Neuronal stem cell (in vitro differentiated cells): ENCODE measurements around the gene FBXO41.

Experiments
- DNase-seq: peaks from one replicate; pipeline ENCODE4 v3.0.0-alpha.2; 2013; ENCODE audit warnings: low spot score
- H2AFZ ChIP-seq: one replicate; pipeline ENCODE4 v1.6.1; 2013; ENCODE audit warnings: mild to moderate bottlenecking, low read length, inconsistent platforms
- H2AK5ac ChIP-seq: 2 replicates; pipeline ENCODE4 v1.6.1; 2013; ENCODE audit warnings: low read depth, mild to moderate bottlenecking, inconsistent platforms, low read length, moderate library complexity, mixed read lengths
- H2BK120ac ChIP-seq: 2 replicates; pipeline ENCODE4 v1.6.1; 2013; ENCODE audit warnings: low read depth, mild to moderate bottlenecking, inconsistent platforms, low read length, moderate library complexity, mixed read lengths
- H2BK12ac ChIP-seq: one replicate; pipeline ENCODE4 v1.6.1; 2013; ENCODE audit warnings: low read length, inconsistent platforms
- H2BK15ac ChIP-seq: 2 replicates; pipeline ENCODE4 v1.6.1; 2013; ENCODE audit warnings: mild to moderate bottlenecking, low read length, inconsistent platforms, mixed read lengths
- H2BK5ac ChIP-seq: one replicate; pipeline ENCODE4 v1.6.1; 2013; ENCODE audit warnings: inconsistent platforms, mild to moderate bottlenecking, low read length, moderate library complexity
- H3K14ac ChIP-seq: one replicate; pipeline ENCODE4 v1.6.1; 2013; ENCODE audit warnings: low read length, inconsistent platforms
- H3K18ac ChIP-seq: 2 replicates; pipeline ENCODE4 v1.6.1; 2013; ENCODE audit warnings: low read length, inconsistent platforms
- H3K23ac ChIP-seq: 2 replicates; pipeline ENCODE4 v1.6.1; 2013; ENCODE audit warnings: low read depth, mild to moderate bottlenecking, mixed read lengths, low read length, inconsistent platforms; ENCODE audit not compliant: poor library complexity
- H3K27ac ChIP-seq: replicated peaks from 3 replicates; pipeline ENCODE4 v1.5.1; 2013; ENCODE audit warnings: low read length, inconsistent platforms
- H3K27me3 ChIP-seq, 3 experiments: 2 replicates each; pipeline ENCODE4 v1.6.1; 2013; ENCODE audit warnings: low read length in 3 of 3, mild to moderate bottlenecking in 2 of 3, inconsistent platforms in 1 of 3, low read depth in 1 of 3, mixed read lengths in 1 of 3, moderate library complexity in 1 of 3; ENCODE audit not compliant: control insufficient read depth in 3 of 3, insufficient read depth in 3 of 3
- H3K36me3 ChIP-seq, 2 donors: replicated peaks in 1 of 2; 2 replicates each; pipeline ENCODE4 v1.6.1; 2013; ENCODE audit warnings: low read length in 2 of 2; ENCODE audit not compliant: control insufficient read depth in 2 of 2, insufficient read depth in 2 of 2
- H3K4ac ChIP-seq: 2 replicates; pipeline ENCODE4 v1.6.1; 2013; ENCODE audit warnings: inconsistent platforms, mild to moderate bottlenecking, low read length, moderate library complexity
- H3K4me1 ChIP-seq, 2 donors: 1 replicate in 1 of 2; 2 replicates in 1 of 2; pipeline ENCODE4 v1.6.1; 2013; ENCODE audit warnings: low read length in 2 of 2, low read depth in 1 of 2; ENCODE audit not compliant: control insufficient read depth in 2 of 2, insufficient read depth in 1 of 2
- H3K4me2 ChIP-seq: one replicate; pipeline ENCODE4 v1.6.1; 2013; ENCODE audit warnings: mild to moderate bottlenecking, low read length, inconsistent platforms; ENCODE audit not compliant: insufficient read depth, poor library complexity, severe bottlenecking
- H3K4me3 ChIP-seq, 2 donors: 2 replicates each; pipeline ENCODE4 v1.5.1; 2013; ENCODE audit warnings: low read length in 2 of 2, mild to moderate bottlenecking in 2 of 2, inconsistent platforms in 1 of 2, moderate library complexity in 1 of 2
- H3K79me1 ChIP-seq: one replicate; pipeline ENCODE4 v1.6.1; 2013; ENCODE audit warnings: low read depth, mild to moderate bottlenecking, inconsistent platforms, low read length, moderate library complexity
- H3K9ac ChIP-seq: one replicate; pipeline ENCODE4 v1.6.1; 2013; ENCODE audit warnings: mild to moderate bottlenecking, low read depth, low read length, inconsistent platforms; ENCODE audit not compliant: poor library complexity
- H3K9me3 ChIP-seq, 2 donors: replicated peaks in 1 of 2; 2 replicates each; pipeline versions ENCODE3 to v1.6.1; 2013; ENCODE audit warnings: low read length in 2 of 2, mild to moderate bottlenecking in 2 of 2, inconsistent platforms in 1 of 2, low read depth in 1 of 2, mixed read lengths in 1 of 2, moderate library complexity in 1 of 2; ENCODE audit not compliant: control insufficient read depth in 2 of 2, insufficient read depth in 1 of 2
- H4K8ac ChIP-seq: one replicate; pipeline ENCODE4 v1.6.1; 2013; ENCODE audit warnings: low read depth, mild to moderate bottlenecking, inconsistent platforms, low read length, moderate library complexity
- H4K91ac ChIP-seq: one replicate; pipeline ENCODE4 v1.6.1; 2013; ENCODE audit warnings: low read length, low read depth, mild to moderate bottlenecking, inconsistent platforms; ENCODE audit not compliant: poor library complexity
- WGBS, 2 donors: extraction: QIAGEN DNeasy Blood & Tissue Kit; methylation state at CpG; one replicate each; pipeline ENCODE4 v1.1.7; 2013; ENCODE audit warnings: missing lambda C conversion rate in 2 of 2, mixed read lengths in 1 of 2; ENCODE audit not compliant: insufficient read length in 2 of 2, insufficient replicate concordance in 1 of 2; ENCODE audit errors: extremely low coverage in 2 of 2; 5-methylcytosine and 5-hydroxymethylcytosine counted together

The FBXO41 gene

DNA sequence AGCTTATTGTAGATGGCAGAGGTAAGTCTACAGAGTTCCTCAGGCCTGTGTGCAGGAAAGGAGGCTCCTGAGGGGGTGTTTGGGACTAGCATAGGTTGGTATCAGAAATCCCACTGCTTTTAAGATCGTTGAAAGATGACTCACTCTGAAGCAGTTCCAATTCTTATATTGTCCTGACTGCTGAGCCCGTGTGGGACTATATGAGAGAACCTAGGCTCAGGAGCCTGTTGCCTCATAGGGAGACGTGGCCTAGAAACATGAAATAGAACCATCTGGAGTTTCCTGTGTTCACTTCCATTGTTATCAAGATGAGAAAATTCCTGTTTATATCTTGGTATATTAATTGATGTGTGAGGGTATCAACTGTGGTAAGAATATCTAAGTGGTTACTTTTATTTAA lies 44.5 kb downstream of the FBXO41 start:
- H2AFZ ChIP-seq, result no peak overlapping the region
- H3K79me1 ChIP-seq, result peaks cover 5% of the 10 kb centered on the region
- no peak overlapping the region for H2BK12ac ChIP-seq
- no peak overlapping the region for H3K23ac ChIP-seq
- no peak overlapping the region for H3K14ac ChIP-seq
- no peak overlapping the region for H3K18ac ChIP-seq
- H4K91ac ChIP-seq, result no peak overlapping the region
- no peak overlapping the region for H2AK5ac ChIP-seq
- no peak overlapping the region for H3K4ac ChIP-seq
- H3K4me1 ChIP-seq, result peaks cover 8 to 10% of the 10 kb centered on the region in 2 donors
- H3K36me3 ChIP-seq, result peaks cover 30 to 87% of the 10 kb centered on the region in 2 donors
- no peaks in the 10 kb centered on the region for H3K27me3 ChIP-seq
- no peak overlapping the region for H2BK5ac ChIP-seq
- no CpG with 5 or more reads among the region's 3 CpGs for WGBS, 2 donors
- H4K8ac ChIP-seq, result no peak overlapping the region
- DNase-seq, result no peak
- H2BK15ac ChIP-seq, result no peak overlapping the region
- H3K4me3 ChIP-seq, result no peak overlapping the region
- H3K9me3 ChIP-seq, result no peaks in the 10 kb centered on the region
- H3K4me2 ChIP-seq, result no peak overlapping the region
- H2BK120ac ChIP-seq, result no peak overlapping the region
- no peak overlapping the region for H3K27ac ChIP-seq
- no peak overlapping the region for H3K9ac ChIP-seq

DNA sequence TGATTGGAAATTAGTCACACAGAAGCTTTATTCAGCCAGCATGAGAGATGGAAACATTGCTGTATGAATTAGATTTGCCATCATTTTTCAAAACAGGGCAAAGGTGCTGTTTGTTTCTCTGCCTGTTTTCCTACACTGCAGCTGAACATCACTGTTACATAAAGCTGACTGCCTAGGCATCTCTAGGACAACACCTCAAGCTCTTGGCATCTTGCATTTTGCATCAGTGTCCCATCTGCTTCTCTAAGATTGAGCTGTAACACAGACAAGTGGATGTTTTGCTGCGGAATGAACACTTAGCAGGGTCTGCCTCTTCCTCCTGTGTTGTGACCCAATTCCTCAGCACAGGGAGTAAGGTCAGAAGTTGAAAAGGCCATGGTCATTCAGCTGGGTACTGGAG lies 45.3 kb downstream of the FBXO41 start:
- H3K36me3 ChIP-seq, result peaks cover 22 to 79% of the 10 kb centered on the region in 2 donors

DNA sequence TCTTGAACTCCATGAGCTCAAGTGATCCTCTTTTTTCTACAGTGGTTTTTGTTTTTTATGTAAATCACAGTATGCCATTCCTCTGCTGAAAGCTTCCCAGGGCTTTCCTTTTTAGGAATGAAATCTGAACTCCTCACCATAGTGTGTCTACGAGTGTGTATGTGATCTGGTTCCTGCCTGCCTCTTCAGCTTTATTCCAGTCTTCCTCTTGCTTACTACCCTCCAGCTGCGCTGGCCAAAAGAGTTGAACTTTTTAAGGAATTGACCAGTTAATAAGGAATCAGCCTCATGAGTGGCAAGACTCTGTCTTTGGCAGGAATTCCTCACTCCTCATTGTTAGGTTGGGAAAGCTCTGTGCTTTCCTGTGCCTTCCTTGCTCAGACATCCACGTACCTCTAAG lies 46.1 kb downstream of the FBXO41 start:
- H3K36me3 ChIP-seq, result peaks cover 17 to 71% of the 10 kb centered on the region in 2 donors

More for the DNA sequence above, 45.3 kb downstream of the FBXO41 start:
- no peak overlapping the region for H2BK15ac ChIP-seq
- H3K27ac ChIP-seq, result no peak overlapping the region
- no peaks in the 10 kb centered on the region for H3K27me3 ChIP-seq
- H2BK5ac ChIP-seq, result no peak overlapping the region
- H3K4me2 ChIP-seq, result no peak overlapping the region
- H4K91ac ChIP-seq, result no peak overlapping the region
- no peak overlapping the region for H2BK12ac ChIP-seq
- no peaks in the 10 kb centered on the region for H3K9me3 ChIP-seq
- DNase-seq, result no peak
- H3K18ac ChIP-seq, result no peak overlapping the region
- no peak overlapping the region for H2AK5ac ChIP-seq
- H2BK120ac ChIP-seq, result no peak overlapping the region
- peaks cover 5% of the 10 kb centered on the region for H3K79me1 ChIP-seq
- H3K4me3 ChIP-seq, result no peak overlapping the region
- no peak overlapping the region for H3K23ac ChIP-seq
- no peak overlapping the region for H4K8ac ChIP-seq
- WGBS, 2 donors, result no CpG with 5 or more reads among the region's 1 CpG
- H3K4ac ChIP-seq, result no peak overlapping the region
- H3K9ac ChIP-seq, result no peak overlapping the region
- H3K4me1 ChIP-seq, result peaks cover 8 to 10% of the 10 kb centered on the region in 2 donors
- no peak overlapping the region for H3K14ac ChIP-seq
- H2AFZ ChIP-seq, result no peak overlapping the region

DNA sequence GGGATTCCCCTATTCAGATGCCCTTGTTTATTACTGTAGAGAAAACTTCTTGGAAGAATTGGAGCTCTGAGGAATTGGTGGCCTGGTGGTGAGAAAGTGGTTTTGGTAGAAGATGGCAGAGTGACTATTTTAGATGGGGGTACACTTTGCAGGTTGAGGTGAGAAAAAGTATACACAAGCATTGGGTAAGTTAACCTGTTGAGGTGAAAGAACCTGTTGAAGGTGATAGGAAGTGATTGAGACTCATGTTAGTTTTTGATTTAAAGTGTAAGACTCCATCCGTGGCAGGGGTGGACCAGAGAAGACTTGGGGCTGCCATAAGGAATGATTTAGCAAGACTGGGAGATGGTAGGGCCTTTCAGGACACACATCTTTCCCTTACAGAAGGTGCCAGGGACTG lies 47.1 kb downstream of the FBXO41 start:
- DNase-seq, result no peak
- no peak overlapping the region for H4K8ac ChIP-seq
- H3K27ac ChIP-seq, result no peak overlapping the region
- H3K36me3 ChIP-seq, result peaks cover 14 to 62% of the 10 kb centered on the region in 2 donors
- H3K9ac ChIP-seq, result no peak overlapping the region
- H3K4me3 ChIP-seq, result no peak overlapping the region
- H4K91ac ChIP-seq, result no peak overlapping the region
- no peak overlapping the region for H3K14ac ChIP-seq
- no peak overlapping the region for H2BK120ac ChIP-seq
- H2AK5ac ChIP-seq, result no peak overlapping the region
- H2BK12ac ChIP-seq, result no peak overlapping the region
- no peak overlapping the region for H3K4ac ChIP-seq
- no peak overlapping the region for H2BK15ac ChIP-seq
- no peak overlapping the region for H3K18ac ChIP-seq
- H2BK5ac ChIP-seq, result no peak overlapping the region
- no peaks in the 10 kb centered on the region for H3K27me3 ChIP-seq
- no peak overlapping the region for H3K23ac ChIP-seq
- no CpG with 5 or more reads among the region's 1 CpG for WGBS, 2 donors
- H2AFZ ChIP-seq, result no peak overlapping the region
- H3K9me3 ChIP-seq, result no peaks in the 10 kb centered on the region
- H3K79me1 ChIP-seq, result peaks cover 5% of the 10 kb centered on the region
- no peak overlapping the region for H3K4me2 ChIP-seq
- peaks cover 11 to 13% of the 10 kb centered on the region in 2 donors for H3K4me1 ChIP-seq

More for the DNA sequence above, 46.1 kb downstream of the FBXO41 start:
- Histone ChIP-seq H3K4me3 (no peak overlapping the region), H3K27ac (no peak overlapping the region), H2AK5ac (no peak overlapping the region), H3K4ac (no peak overlapping the region), H4K91ac (no peak overlapping the region), H3K9me3 (no peaks in the 10 kb centered on the region), H2BK15ac (no peak overlapping the region), H3K23ac (no peak overlapping the region), H2BK12ac (no peak overlapping the region), H3K4me2 (no peak overlapping the region), H3K4me1 (peaks cover 8 to 10% of the 10 kb centered on the region in 2 donors), H3K27me3 (no peaks in the 10 kb centered on the region), H2BK5ac (no peak overlapping the region), H3K18ac (no peak overlapping the region), H3K14ac (no peak overlapping the region), H3K79me1 (peaks cover 5% of the 10 kb centered on the region), H4K8ac (no peak overlapping the region), H3K9ac (no peak overlapping the region), H2BK120ac (no peak overlapping the region), H2AFZ (no peak overlapping the region)
- DNase-seq, result no peak
- WGBS, 2 donors, result no CpG with 5 or more reads among the region's 3 CpGs
